ENCODE measurements around the gene MYH14. TPM values are rescaled to one million over a fixed set of nuclear protein-coding genes. Genes with fewer than 3 reads are reported as not detected.

The MYH14 gene
- total and polyA plus RNA-seq, 2 of the 13 experiments (the other 11 are each of a cell fraction or from before 2014, with no cell fraction given): 5.5 to 5.8 TPM

DNA sequence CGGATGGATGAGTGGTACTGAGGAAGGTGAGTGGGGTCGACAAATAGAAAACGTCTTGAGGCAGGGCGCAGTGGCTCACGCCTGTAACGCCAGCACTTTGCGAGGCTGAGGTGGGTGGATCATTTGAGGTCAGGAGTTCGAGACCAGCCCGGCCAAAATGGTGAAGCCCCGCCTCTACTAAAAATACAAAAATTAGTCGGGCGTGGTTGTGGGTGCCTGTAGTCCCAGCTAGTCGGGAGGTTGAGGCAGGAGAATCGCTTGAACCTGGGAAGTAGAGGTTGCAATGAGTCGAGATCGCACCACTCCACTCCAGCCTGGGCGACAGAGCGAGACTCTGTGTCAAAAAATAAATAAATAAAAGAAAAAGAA, 126.5 kb downstream of the MYH14 start (continued):
- peak; percentile 79 for TF ChIP-seq ZMYM2 (CRISPR knock-in tag; IDR thresholded peaks at IDR 0.05)
- 0 out of 2 replicates have a peak, but pooled peaks have one; percentile 55 for TF ChIP-seq CHD4 (IDR thresholded peaks at IDR 0.05; ENCODE audit: borderline replicate concordance, low read length)
- 0 out of 2 replicates have a peak, but pooled peaks have one; percentile 58 for TF ChIP-seq ZNF747 (CRISPR knock-in tag; IDR thresholded peaks at IDR 0.05; ENCODE audit: borderline replicate concordance)

DNA sequence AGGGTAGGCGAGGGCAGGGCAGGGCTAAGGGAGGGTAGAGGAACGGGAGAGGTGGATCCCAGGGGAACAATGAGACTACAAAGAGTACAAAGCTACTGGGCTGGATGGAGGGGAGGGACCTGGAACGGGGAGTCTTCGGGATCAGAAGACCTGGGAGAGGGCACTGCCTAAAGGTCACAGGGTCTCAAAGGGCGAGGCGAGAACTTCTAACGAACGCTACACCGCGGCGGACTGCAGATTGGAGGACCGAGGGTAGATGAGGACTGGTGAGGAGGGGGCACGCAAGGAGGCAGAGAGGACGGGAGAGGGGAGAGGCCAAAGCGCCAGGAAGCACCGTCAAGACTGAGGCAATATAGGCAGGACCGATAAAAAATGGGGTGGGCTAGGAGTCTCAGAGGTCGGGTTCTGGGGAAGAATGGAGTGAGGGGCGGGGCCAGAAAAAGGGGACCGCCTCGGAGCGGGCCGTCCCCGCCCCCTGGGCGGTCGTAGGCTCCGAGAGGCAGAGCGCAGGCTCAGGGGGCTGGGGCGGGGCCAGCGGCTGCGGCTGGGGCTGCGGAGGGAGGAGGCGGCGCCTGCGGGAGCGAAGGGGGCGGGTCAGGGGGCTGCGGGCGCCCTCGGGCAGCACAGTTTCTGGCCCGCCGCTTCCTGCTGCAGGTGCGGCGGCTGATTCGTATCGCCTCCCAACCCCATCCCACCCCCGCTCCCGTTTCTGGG, 127.1 kb downstream of the MYH14 start:
- no peak overlapping the region for H2AFZ ChIP-seq (ENCODE audit: low read length)
- 29% methylated on average over 23 of the region's 48 CpGs for WGBS (ENCODE audit: low lambda C conversion rate)
- peak; percentile 15 for FAIRE-seq
- peaks cover 68% of the 10 kb centered on the region for H3K4me1 ChIP-seq (ENCODE audit: insufficient read depth, low read length)
- peak overlapping the region; percentile 99 for H3K4me2 ChIP-seq (ENCODE audit: low read depth, low read length)
- peaks cover 7% of the 10 kb centered on the region; the same call in 1 of the 2 replicates for H4K20me1 ChIP-seq (ENCODE audit: insufficient read depth, low read length)
- no peaks in the 10 kb centered on the region for H3K79me2 ChIP-seq (ENCODE audit: insufficient read depth, low read length)
- no TSS peak for BruUV-seq (replicated peaks)
- H3K4me3 ChIP-seq (replicated peaks in 1 of 3; ENCODE audit: insufficient read depth in 1 of 3, low read depth in 2 of 3, low read length in 3 of 3): peak overlapping the region; percentile 57 to 80 (median 58)
- H3K36me3 ChIP-seq (replicated peaks in 1 of 2; ENCODE audit: control insufficient read depth in 1 of 2, insufficient read depth in 2 of 2, low read length in 2 of 2): no peaks in the 10 kb centered on the region
- peak; percentile 73 for DNase-seq (ENCODE audit: low spot score)
- no peaks in the 10 kb centered on the region for H3K27me3 ChIP-seq (ENCODE audit: control insufficient read depth in 1 of 2, insufficient read depth in 2 of 2, low read length in 2 of 2)
- H3K27ac ChIP-seq (ENCODE audit: extremely low read length, insufficient read depth, low read length): peak overlapping the region; percentile 45
- H3K9ac ChIP-seq (ENCODE audit: insufficient read depth, low read depth, low read length): peak overlapping the region; percentile 58
- ChIA-PET CTCF (ENCODE audit: low intra/inter-chr PET ratio, low total read pairs) (no interaction called here), POLR2A (no interaction called here)
- no peaks in the 10 kb centered on the region for H3K9me3 ChIP-seq (ENCODE audit: low read length)
- intact Hi-C loops (cut with micrococcal nuclease; ENCODE audit: unreplicated experiment): no loop called here
- in situ Hi-C loops (cut with HindIII; ENCODE audit: extremely low pct_ligation_motif_present, low pct_unique_long_range_greater_than_20kb): no loop called here
- ATAC-seq: peak; percentile 66
- TF ChIP-seq SOX13 (IDR thresholded peaks at IDR 0.05) (no peak), SOX13 (CRISPR knock-in tag; conservative IDR thresholded peaks at IDR 0.05 in 1 of 2, IDR thresholded peaks at IDR 0.05 in 1 of 2) (no peak), ZNF678 (CRISPR knock-in tag; IDR thresholded peaks at IDR 0.05) (no peak), HNRNPK (IDR thresholded peaks at IDR 0.05; ENCODE audit: low read depth, low read length, poor library complexity, severe bottlenecking) (peak; percentile 65), ZNF17 (CRISPR knock-in tag; IDR thresholded peaks at IDR 0.05) (no peak), SNAI1 (CRISPR knock-in tag; IDR thresholded peaks at IDR 0.05; ENCODE audit: borderline replicate concordance) (no peak), JUND (CRISPR knock-in tag; IDR thresholded peaks at IDR 0.05) (no peak), ZFP62 (CRISPR knock-in tag; IDR thresholded peaks at IDR 0.05) (no peak), REL (CRISPR knock-in tag; conservative IDR thresholded peaks at IDR 0.05) (0 out of 2 replicates have a peak, but pooled peaks have one; percentile 34), HIVEP1 (CRISPR knock-in tag; IDR thresholded peaks at IDR 0.05) (no peak), PREB (CRISPR knock-in tag; IDR thresholded peaks at IDR 0.05) (no peak), ZNF879 (CRISPR knock-in tag; IDR thresholded peaks at IDR 0.05) (no peak), FOXC1 (CRISPR knock-in tag; IDR thresholded peaks at IDR 0.05; ENCODE audit: borderline replicate concordance) (no peak), SNAPC5 (CRISPR knock-in tag; IDR thresholded peaks at IDR 0.05; ENCODE audit: borderline replicate concordance) (no peak), NRL (CRISPR knock-in tag; IDR thresholded peaks at IDR 0.05; ENCODE audit: borderline replicate concordance) (no peak), HNRNPLL (IDR thresholded peaks at IDR 0.05; ENCODE audit: low read depth, low read length, poor library complexity, severe bottlenecking) (peak; percentile 49), MAFK (conservative IDR thresholded peaks at IDR 0.05 in 1 of 2, IDR thresholded peaks at IDR 0.05 in 1 of 2; ENCODE audit: low read length in 2 of 2) (no peak)
- TF ChIP-seq, protein P1, sequence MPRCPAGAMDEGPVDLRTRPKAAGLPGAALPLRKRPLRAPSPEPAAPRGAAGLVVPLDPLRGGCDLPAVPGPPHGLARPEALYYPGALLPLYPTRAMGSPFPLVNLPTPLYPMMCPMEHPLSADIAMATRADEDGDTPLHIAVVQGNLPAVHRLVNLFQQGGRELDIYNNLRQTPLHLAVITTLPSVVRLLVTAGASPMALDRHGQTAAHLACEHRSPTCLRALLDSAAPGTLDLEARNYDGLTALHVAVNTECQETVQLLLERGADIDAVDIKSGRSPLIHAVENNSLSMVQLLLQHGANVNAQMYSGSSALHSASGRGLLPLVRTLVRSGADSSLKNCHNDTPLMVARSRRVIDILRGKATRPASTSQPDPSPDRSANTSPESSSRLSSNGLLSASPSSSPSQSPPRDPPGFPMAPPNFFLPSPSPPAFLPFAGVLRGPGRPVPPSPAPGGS (CRISPR knock-in tag; IDR thresholded peaks at IDR 0.05): no peak
